Muscle of leg (tissue), 11 donors: ENCODE results near the gene CELA2B. TPM values are rescaled to one million over a fixed set of nuclear protein-coding genes. Genes with fewer than 3 reads are reported as not detected.
"Not testable (repeated sequence)": the region's sequence is repeated elsewhere in the genome, so short reads cannot be mapped to it uniquely, and the experiment has no call there.

Experiments
- DNase-seq: peaks from one replicate; pipeline ENCODE4 v3.0.0; 2013
- H3K27ac ChIP-seq: one replicate; pipeline ENCODE4 v1.5.1; 2013; ENCODE audit warnings: mild to moderate bottlenecking, low read length, control low read depth
- H3K27me3 ChIP-seq: one replicate; pipeline ENCODE4 v1.6.1; 2013; ENCODE audit warnings: low read length; ENCODE audit not compliant: control insufficient read depth, insufficient read depth
- H3K36me3 ChIP-seq: one replicate; pipeline ENCODE4 v1.6.1; 2013; ENCODE audit warnings: low read length; ENCODE audit not compliant: control insufficient read depth, insufficient read depth
- H3K4me1 ChIP-seq: one replicate; pipeline ENCODE4 v1.6.1; 2013; ENCODE audit warnings: low read length; ENCODE audit not compliant: control insufficient read depth, insufficient read depth
- H3K4me3 ChIP-seq: one replicate; pipeline ENCODE4 v1.5.1; 2013; ENCODE audit warnings: low read length, control low read depth
- H3K9me3 ChIP-seq: replicated peaks from 2 replicates; pipeline ENCODE4 v1.6.1; 2013; ENCODE audit warnings: low read depth, low read length; ENCODE audit not compliant: control insufficient read depth
- WGBS: methylation state at CpG from one replicate; pipeline ENCODE4 v1.1.5; 2013; ENCODE audit warnings: missing lambda C conversion rate; ENCODE audit not compliant: insufficient coverage; 5-methylcytosine and 5-hydroxymethylcytosine counted together
- polyA plus RNA-seq, 8 donors: library from polyadenylated mRNA; unstranded; fragments of 120-200 nt; gene quantifications; one replicate each; pipeline versions ENCODE4 v1.2.1 to v1.2.3, GENCODE V29; 2013; ENCODE audit warnings: inconsistent platforms in 1 of 8, low replicate concordance in 1 of 8; ENCODE audit not compliant: insufficient read length in 8 of 8, insufficient read depth in 1 of 8
- total RNA-seq: library from RNA; stranded (reverse); fragments of 120-200 nt; gene quantifications from one replicate; pipeline ENCODE4 v1.2.4, GENCODE V29; 2013

Gene CELA2B
- total and polyA plus RNA-seq, 9 donors, result 2.2 to 5.7 (median 3.6) TPM

GRCh38 chr1:15454256-15454655 lies 21.6 kb upstream of the CELA2B start:
- Histone ChIP-seq H3K4me3 (no peak overlapping the region), H3K9me3 (peaks cover 2% of the 10 kb centered on the region), H3K27ac (no peak overlapping the region), H3K4me1 (no peaks in the 10 kb centered on the region), H3K27me3 (no peaks in the 10 kb centered on the region), H3K36me3 (no peaks in the 10 kb centered on the region)
- no CpG with 5 or more reads among the region's 3 CpGs for WGBS
- no peak for DNase-seq

- Histone ChIP-seq H3K4me3 (no peak overlapping the region), H3K27ac (no peak overlapping the region), H3K36me3 (no peaks in the 10 kb centered on the region), H3K4me1 (peaks cover 2% of the 10 kb centered on the region), H3K9me3 (peaks cover 2% of the 10 kb centered on the region), H3K27me3 (no peaks in the 10 kb centered on the region)
- DNase-seq, result no peak
- 88% methylated on average over 2 of the region's 6 CpGs for whole genome bisulfite sequencing
These were observed 20.4 kb upstream of the CELA2B start for GRCh38 chr1:15455522-15455921.

GRCh38 chr1:15456313-15456954 lies 19.5 kb upstream of the CELA2B start, which contains the start of gene CELA2A:
CELA2A (plus strand) TSS chr1:15456732; CDS start chr1:15456754, 22 bp downstream.
- Histone ChIP-seq H3K4me1 (peaks cover 2% of the 10 kb centered on the region), H3K9me3 (peaks cover 2% of the 10 kb centered on the region), H3K27ac (no peak within 1 kb of the TSS), H3K27me3 (no peaks in the 10 kb centered on the region), H3K4me3 (no peak within 1 kb of the TSS), H3K36me3 (no peaks in the 10 kb centered on the region)
- no peak for DNase-seq
- 93% methylated on average over 3 of the region's 8 CpGs for WGBS

GRCh38 chr1:15457585-15457984 lies 18.3 kb upstream of the CELA2B start:
- Histone ChIP-seq H3K4me3 (no peak overlapping the region), H3K4me1 (peaks cover 2% of the 10 kb centered on the region)
- no CpG with 5 or more reads among the region's 2 CpGs for WGBS

GRCh38 chr1:15458388-15458787 lies 17.5 kb upstream of the CELA2B start:
- not testable (repeated sequence) for H3K4me1 ChIP-seq, H3K27me3 ChIP-seq, DNase-seq, H3K9me3 ChIP-seq, H3K36me3 ChIP-seq, H3K4me3 ChIP-seq, H3K27ac ChIP-seq
- 80% methylated on average over 2 of the region's 4 CpGs for WGBS

More at GRCh38 chr1:15457585-15457984, 18.3 kb upstream of the CELA2B start:
- DNase-seq, result no peak
- Histone ChIP-seq H3K27ac (no peak overlapping the region), H3K36me3 (no peaks in the 10 kb centered on the region), H3K9me3 (no peaks in the 10 kb centered on the region), H3K27me3 (no peaks in the 10 kb centered on the region)

- no peak for DNase-seq
- WGBS, result 40% methylated on average over 4 of the region's 10 CpGs
- no peaks in the 10 kb centered on the region for H3K36me3 ChIP-seq
- peaks cover 10% of the 10 kb centered on the region for H3K4me1 ChIP-seq
- no peaks in the 10 kb centered on the region for H3K9me3 ChIP-seq
- no peak overlapping the region for H3K4me3 ChIP-seq
- no peak overlapping the region for H3K27ac ChIP-seq
- H3K27me3 ChIP-seq, result no peaks in the 10 kb centered on the region
These were observed 15.9 kb upstream of the CELA2B start for GRCh38 chr1:15459771-15460707.

- 88% methylated on average over 1 of the region's 9 CpGs for WGBS
- Histone ChIP-seq H3K4me3 (no peak overlapping the region), H3K4me1 (peaks cover 10% of the 10 kb centered on the region), H3K36me3 (no peaks in the 10 kb centered on the region), H3K27me3 (no peaks in the 10 kb centered on the region), H3K9me3 (no peaks in the 10 kb centered on the region), H3K27ac (no peak overlapping the region)
- DNase-seq, result no peak
These were observed 15.2 kb upstream of the CELA2B start for GRCh38 chr1:15460708-15461095.

GRCh38 chr1:15463064-15463800 lies 12.7 kb upstream of the CELA2B start:
- H3K4me3 ChIP-seq, H3K9me3 ChIP-seq, H3K27me3 ChIP-seq, H3K36me3 ChIP-seq, H3K27ac ChIP-seq, DNase-seq: not testable (repeated sequence)
- H3K4me1 ChIP-seq, result peaks cover 22% of the 10 kb centered on the region
- WGBS, result 65% methylated on average over 3 of the region's 15 CpGs

GRCh38 chr1:15463926-15464322 lies 12.0 kb upstream of the CELA2B start:
- H3K4me1 ChIP-seq, result peaks cover 26% of the 10 kb centered on the region
- not testable (repeated sequence) for H3K27ac ChIP-seq, H3K4me3 ChIP-seq, DNase-seq, H3K36me3 ChIP-seq, H3K9me3 ChIP-seq, H3K27me3 ChIP-seq
- 100% methylated on average over 1 of the region's 5 CpGs for WGBS

GRCh38 chr1:15465674-15466073 lies 10.2 kb upstream of the CELA2B start:
- WGBS, result 53% methylated on average over 4 of the region's 7 CpGs
- Histone ChIP-seq H3K9me3 (no peaks in the 10 kb centered on the region), H3K4me3 (no peak overlapping the region), H3K36me3 (no peaks in the 10 kb centered on the region), H3K4me1 (peaks cover 34% of the 10 kb centered on the region), H3K27ac (no peak overlapping the region), H3K27me3 (no peaks in the 10 kb centered on the region)
- DNase-seq, result no peak
